ENCODE measurements around the gene C1D.

Gene C1D

GRCh38 chr2:68057658-68058396 is 5.0 kb downstream of the C1D start:
- DNase-seq (ENCODE audit: low spot score): no peak

GRCh38 chr2:68052717-68053422 is 9.9 kb downstream of the C1D start:
- DNase-seq (ENCODE audit: low spot score): no peak

- DNase-seq (ENCODE audit: low spot score): no peak
Measured at GRCh38 chr2:68050353-68050752, 12.5 kb downstream of the C1D start.

- DNase-seq (ENCODE audit: low spot score): no peak
Measured at GRCh38 chr2:68046642-68047240, 16.1 kb downstream of the C1D start.

- DNase-seq (ENCODE audit: low spot score): no peak
Measured at GRCh38 chr2:68046224-68046623, 16.6 kb downstream of the C1D start.

- DNase-seq (ENCODE audit: low spot score): no peak
Measured at GRCh38 chr2:68045342-68045741, 17.5 kb downstream of the C1D start.

- DNase-seq (ENCODE audit: low spot score): no peak
Measured at GRCh38 chr2:68044099-68044498, 18.7 kb downstream of the C1D start.

- DNase-seq (ENCODE audit: low spot score): no peak
Measured at GRCh38 chr2:68043695-68044094, 19.1 kb downstream of the C1D start.

- no peak for DNase-seq (ENCODE audit: low spot score)
Measured at GRCh38 chr2:68043032-68043431, 19.8 kb downstream of the C1D start.

- no peak for DNase-seq (ENCODE audit: low spot score)
Measured at GRCh38 chr2:68041704-68042245, 21.0 kb downstream of the C1D start.

- no peak for DNase-seq (ENCODE audit: low spot score)
Measured at GRCh38 chr2:68040078-68040477, 22.7 kb downstream of the C1D start.

GRCh38 chr2:68039317-68039716 is 23.5 kb downstream of the C1D start:
- DNase-seq (ENCODE audit: low spot score): no peak

- DNase-seq (ENCODE audit: low spot score): no peak
Measured at GRCh38 chr2:68032702-68033101, 30.1 kb downstream of the C1D start.

GRCh38 chr2:68031542-68032160 is 31.2 kb downstream of the C1D start:
- DNase-seq (ENCODE audit: low spot score): peak; percentile 42

- DNase-seq (ENCODE audit: low spot score): no peak
Measured at GRCh38 chr2:68031043-68031442, 31.8 kb downstream of the C1D start.

GRCh38 chr2:68030529-68030928 is 32.3 kb downstream of the C1D start:
- no peak for DNase-seq (ENCODE audit: low spot score)

- DNase-seq (ENCODE audit: low spot score): no peak
Measured at GRCh38 chr2:68027959-68028358, 34.8 kb downstream of the C1D start.

GRCh38 chr2:68024450-68024849 is 38.4 kb downstream of the C1D start:
- no peak for DNase-seq (ENCODE audit: low spot score)

- no peak for DNase-seq (ENCODE audit: low spot score)
Measured at GRCh38 chr2:68023904-68024303, 38.9 kb downstream of the C1D start.

- no peak for DNase-seq (ENCODE audit: low spot score)
Measured at GRCh38 chr2:68018727-68019126, 44.1 kb downstream of the C1D start.

- DNase-seq (ENCODE audit: low spot score): no peak
Measured at GRCh38 chr2:68009526-68009925, 53.3 kb downstream of the C1D start.

GRCh38 chr2:68000170-68000825 is 62.5 kb downstream of the C1D start:
- no peak for DNase-seq (ENCODE audit: low spot score)
